Measurements from ENCODE around the gene RPS19BP1. TPM values are rescaled to one million over a fixed set of nuclear protein-coding genes. Genes with fewer than 3 reads are reported as not detected.

RPS19BP1 gene
- total RNA-seq, 4 donors from 2014 or later, result 93.4 to 157 (median 121) TPM

- H3K4me3 ChIP-seq (ENCODE audit: low read depth, poor library complexity, severe bottlenecking), result no peak overlapping the region
- no peak for TF ChIP-seq CTCF (IDR thresholded peaks at IDR 0.05)
- TF ChIP-seq POLR2A (IDR thresholded peaks at IDR 0.05), result no peak
- intact Hi-C loops (cut with DNase I; ENCODE audit: low total_unique reads), result no loop called here
- DNase-seq (ENCODE audit: low spot score in 2 of 2), result no peak
- 42 to 46% methylated on average over 5 of the region's 5 CpGs for WGBS, 2 donors
Observed at GRCh38 chr22:39546889-39547586, 14.5 kb upstream of the RPS19BP1 start.

- WGBS, 2 donors, result 26 to 39% methylated on average over 33 to 39 of the region's 39 CpGs
- TF ChIP-seq CTCF (IDR thresholded peaks at IDR 0.05) (no peak), POLR2A (IDR thresholded peaks at IDR 0.05) (no peak)
- DNase-seq (ENCODE audit: low spot score in 2 of 2), result no peak
- H3K4me3 ChIP-seq (ENCODE audit: low read depth, poor library complexity, severe bottlenecking), result no peak overlapping the region
- intact Hi-C loops (cut with DNase I; ENCODE audit: low total_unique reads), result no loop called here
Observed at GRCh38 chr22:39545386-39546365, 13.1 kb upstream of the RPS19BP1 start.

GRCh38 chr22:39543095-39543494, 10.5 kb upstream of the RPS19BP1 start:
- intact Hi-C loops (cut with DNase I; ENCODE audit: low total_unique reads), result no loop called here
- TF ChIP-seq CTCF (IDR thresholded peaks at IDR 0.05), result no peak
- no peak for TF ChIP-seq POLR2A (IDR thresholded peaks at IDR 0.05)
- 18 to 19% methylated on average over 11 of the region's 11 CpGs for WGBS, 2 donors
- H3K4me3 ChIP-seq (ENCODE audit: low read depth, poor library complexity, severe bottlenecking), result no peak overlapping the region
- DNase-seq (ENCODE audit: low spot score in 2 of 2), result no peak

- TF ChIP-seq CTCF (IDR thresholded peaks at IDR 0.05) (no peak), POLR2A (IDR thresholded peaks at IDR 0.05) (no peak)
- 64 to 77% methylated on average over 2 of the region's 2 CpGs for WGBS, 2 donors
- no peak overlapping the region for H3K4me3 ChIP-seq (ENCODE audit: low read depth, poor library complexity, severe bottlenecking)
- DNase-seq (ENCODE audit: low spot score in 2 of 2), result no peak
- intact Hi-C loops (cut with DNase I; ENCODE audit: low total_unique reads), result loop anchor here (10.0 kb wide), 2 partner anchors 487 to 807 kb away; partner anchors contain the start of gene ADSL
Observed at GRCh38 chr22:39537975-39538374, 5.4 kb upstream of the RPS19BP1 start.

GRCh38 chr22:39536711-39537110, 4.2 kb upstream of the RPS19BP1 start:
- TF ChIP-seq CTCF (IDR thresholded peaks at IDR 0.05) (no peak), POLR2A (IDR thresholded peaks at IDR 0.05) (no peak)
- 47 to 52% methylated on average over 8 of the region's 8 CpGs for WGBS, 2 donors
- DNase-seq (ENCODE audit: low spot score in 2 of 2), result no peak
- H3K4me3 ChIP-seq (ENCODE audit: low read depth, poor library complexity, severe bottlenecking), result no peak overlapping the region
- intact Hi-C loops (cut with DNase I; ENCODE audit: low total_unique reads), result loop anchor here (10.0 kb wide), 2 partner anchors 488 to 808 kb away; partner anchors contain the start of gene ADSL
